Measurements from ENCODE around the gene TLX1.

The TLX1 gene

GRCh38 chr10:101134299-101135127 is 3.4 kb downstream of the TLX1 start:
- FAIRE-seq = no peak

GRCh38 chr10:101135141-101136006 is 4.3 kb downstream of the TLX1 start:
- FAIRE-seq = no peak

- FAIRE-seq = no peak
Observed at GRCh38 chr10:101136007-101136707, 5.1 kb downstream of the TLX1 start.

- no peak for FAIRE-seq
Observed at GRCh38 chr10:101136708-101137121, 5.6 kb downstream of the TLX1 start.

GRCh38 chr10:101137271-101137670 is 6.2 kb downstream of the TLX1 start:
- no peak for FAIRE-seq

- FAIRE-seq = no peak
Observed at GRCh38 chr10:101138788-101139420, 7.8 kb downstream of the TLX1 start.

GRCh38 chr10:101139421-101139911 is 8.4 kb downstream of the TLX1 start:
- FAIRE-seq = no peak

- no peak for FAIRE-seq
Observed at GRCh38 chr10:101140084-101140949, 9.2 kb downstream of the TLX1 start.

GRCh38 chr10:101140950-101141615 is 10.0 kb downstream of the TLX1 start:
- FAIRE-seq = no peak

GRCh38 chr10:101141616-101142532 is 10.8 kb downstream of the TLX1 start:
- no peak for FAIRE-seq

- no peak for FAIRE-seq
Observed at GRCh38 chr10:101142533-101143344, 11.6 kb downstream of the TLX1 start.

- FAIRE-seq = no peak
Observed at GRCh38 chr10:101143345-101143630, 12.2 kb downstream of the TLX1 start.

- FAIRE-seq = no peak
Observed at GRCh38 chr10:101144053-101144452, 13.0 kb downstream of the TLX1 start.

- FAIRE-seq = no peak
Observed at GRCh38 chr10:101145145-101145544, 14.0 kb downstream of the TLX1 start.

- no peak for FAIRE-seq
Observed at GRCh38 chr10:101145750-101146391, 14.8 kb downstream of the TLX1 start.

- FAIRE-seq = no peak
Observed at GRCh38 chr10:101146392-101147251, 15.5 kb downstream of the TLX1 start.

- no peak for FAIRE-seq
Observed at GRCh38 chr10:101151395-101151794, 20.3 kb downstream of the TLX1 start.

GRCh38 chr10:101152316-101152715 is 21.2 kb downstream of the TLX1 start:
- FAIRE-seq = no peak
